ENCODE data around the gene PATZ1. TPM values are rescaled to one million over a fixed set of nuclear protein-coding genes. Genes with fewer than 3 reads are reported as not detected.
A peak's percentile ranks its signal among the peaks of the same experiment; 100 is the strongest.

PATZ1 gene
- total RNA-seq, 1 experiment from 2014 or later, result 58.5 TPM

- no peaks in the 10 kb centered on the region for H3K27me3 ChIP-seq (replicated peaks; ENCODE audit: insufficient read depth, low read depth, low read length, poor library complexity)
- POLR2A ChIA-PET (ENCODE audit: low non-redundant PET), result no interaction called here
- BruUV-seq (replicated peaks), result no TSS peak
- CTCF ChIA-PET, result no interaction called here
- peak overlapping the region; percentile 65 for H3K27ac ChIP-seq (ENCODE audit: low read depth, low read length, poor library complexity, severe bottlenecking)
- intact Hi-C loops (cut with micrococcal nuclease; ENCODE audit: unreplicated experiment), result no loop called here
- peak; percentile 22 for DNase-seq (ENCODE audit: low spot score)
- no peaks in the 10 kb centered on the region for H3K9me3 ChIP-seq (ENCODE audit: low read depth, low read length, poor library complexity, severe bottlenecking)
- peaks cover 32% of the 10 kb centered on the region for H3K4me1 ChIP-seq (ENCODE audit: insufficient read depth, low read length, poor library complexity, severe bottlenecking)
- no peak for TF ChIP-seq EZH2 (IDR thresholded peaks at IDR 0.05; ENCODE audit: borderline replicate concordance, low read depth, low read length, poor library complexity, severe bottlenecking)
- no peak for TF ChIP-seq CTCF (conservative IDR thresholded peaks at IDR 0.05; ENCODE audit: low read depth, low read length)
- peak overlapping the region; percentile 64 for H3K4me3 ChIP-seq (ENCODE audit: low read depth, low read length, poor library complexity, severe bottlenecking)
- H3K36me3 ChIP-seq (ENCODE audit: insufficient read depth, low read length, poor library complexity, severe bottlenecking), result peaks cover 23% of the 10 kb centered on the region
Measured at GRCh38 chr22:31344256-31344577, 1.9 kb downstream of the PATZ1 start.

GRCh38 chr22:31343235-31344191, 2.6 kb downstream of the PATZ1 start:
- no peaks in the 10 kb centered on the region for H3K27me3 ChIP-seq (replicated peaks; ENCODE audit: insufficient read depth, low read depth, low read length, poor library complexity)
- intact Hi-C loops (cut with micrococcal nuclease; ENCODE audit: unreplicated experiment), result no loop called here
- ChIA-PET CTCF (no interaction called here), POLR2A (ENCODE audit: low non-redundant PET) (no interaction called here)
- no peaks in the 10 kb centered on the region for H3K9me3 ChIP-seq (ENCODE audit: low read depth, low read length, poor library complexity, severe bottlenecking)
- peak overlapping the region; percentile 65 for H3K27ac ChIP-seq (ENCODE audit: low read depth, low read length, poor library complexity, severe bottlenecking)
- H3K36me3 ChIP-seq (ENCODE audit: insufficient read depth, low read length, poor library complexity, severe bottlenecking), result peaks cover 23% of the 10 kb centered on the region
- TF ChIP-seq EZH2 (IDR thresholded peaks at IDR 0.05; ENCODE audit: borderline replicate concordance, low read depth, low read length, poor library complexity, severe bottlenecking) (no peak), CTCF (conservative IDR thresholded peaks at IDR 0.05; ENCODE audit: low read depth, low read length) (no peak)
- H3K4me1 ChIP-seq (ENCODE audit: insufficient read depth, low read length, poor library complexity, severe bottlenecking), result peaks cover 32% of the 10 kb centered on the region
- DNase-seq (ENCODE audit: low spot score), result peak; percentile 43
- peak overlapping the region; percentile 64 for H3K4me3 ChIP-seq (ENCODE audit: low read depth, low read length, poor library complexity, severe bottlenecking)
- BruUV-seq (replicated peaks), result no TSS peak

GRCh38 chr22:31342389-31343140, 3.6 kb downstream of the PATZ1 start:
- TF ChIP-seq EZH2 (IDR thresholded peaks at IDR 0.05; ENCODE audit: borderline replicate concordance, low read depth, low read length, poor library complexity, severe bottlenecking) (no peak), CTCF (conservative IDR thresholded peaks at IDR 0.05; ENCODE audit: low read depth, low read length) (no peak)
- Histone ChIP-seq H3K36me3 (ENCODE audit: insufficient read depth, low read length, poor library complexity, severe bottlenecking) (peaks cover 32% of the 10 kb centered on the region), H3K4me3 (ENCODE audit: low read depth, low read length, poor library complexity, severe bottlenecking) (peak overlapping the region; percentile 64), H3K4me1 (ENCODE audit: insufficient read depth, low read length, poor library complexity, severe bottlenecking) (peaks cover 32% of the 10 kb centered on the region), H3K9me3 (ENCODE audit: low read depth, low read length, poor library complexity, severe bottlenecking) (no peaks in the 10 kb centered on the region), H3K27ac (ENCODE audit: low read depth, low read length, poor library complexity, severe bottlenecking) (peak overlapping the region; percentile 65), H3K27me3 (replicated peaks; ENCODE audit: insufficient read depth, low read depth, low read length, poor library complexity) (no peaks in the 10 kb centered on the region)
- BruUV-seq (replicated peaks), result no TSS peak
- DNase-seq (ENCODE audit: low spot score), result peak; percentile 18
- intact Hi-C loops (cut with micrococcal nuclease; ENCODE audit: unreplicated experiment), result no loop called here
- ChIA-PET POLR2A (ENCODE audit: low non-redundant PET) (no interaction called here), CTCF (no interaction called here)

Measured in A673 (cell line).